ENCODE data around the gene SPAST.
"Not testable (repeated sequence)": the region's sequence is repeated elsewhere in the genome, so short reads cannot be mapped to it uniquely, and the experiment has no call there.

Gene SPAST

DNA sequence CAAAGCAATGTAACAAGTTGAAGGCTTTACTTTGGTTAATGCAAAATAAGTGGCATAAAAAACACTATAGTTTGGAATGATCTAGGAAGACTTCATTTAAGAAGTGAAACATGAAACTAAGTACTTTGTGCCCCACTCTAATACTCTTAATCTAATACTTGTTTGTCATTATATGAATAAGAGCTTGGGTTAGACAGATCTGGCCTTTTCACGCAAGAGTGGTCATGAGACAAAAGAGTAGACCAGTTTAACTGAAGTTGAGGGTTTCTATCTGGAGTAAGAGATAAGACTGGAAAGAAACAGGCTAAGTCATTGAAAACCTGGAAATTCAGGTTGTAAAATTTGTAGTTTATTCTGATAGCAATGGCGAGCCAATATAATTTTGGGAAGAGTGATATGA, 105.2 kb downstream of the SPAST start:
- H3K27me3 Mint-ChIP-seq (ENCODE audit: low read depth, poor library complexity), result no peaks in the 10 kb centered on the region
- TF ChIP-seq, protein P1, sequence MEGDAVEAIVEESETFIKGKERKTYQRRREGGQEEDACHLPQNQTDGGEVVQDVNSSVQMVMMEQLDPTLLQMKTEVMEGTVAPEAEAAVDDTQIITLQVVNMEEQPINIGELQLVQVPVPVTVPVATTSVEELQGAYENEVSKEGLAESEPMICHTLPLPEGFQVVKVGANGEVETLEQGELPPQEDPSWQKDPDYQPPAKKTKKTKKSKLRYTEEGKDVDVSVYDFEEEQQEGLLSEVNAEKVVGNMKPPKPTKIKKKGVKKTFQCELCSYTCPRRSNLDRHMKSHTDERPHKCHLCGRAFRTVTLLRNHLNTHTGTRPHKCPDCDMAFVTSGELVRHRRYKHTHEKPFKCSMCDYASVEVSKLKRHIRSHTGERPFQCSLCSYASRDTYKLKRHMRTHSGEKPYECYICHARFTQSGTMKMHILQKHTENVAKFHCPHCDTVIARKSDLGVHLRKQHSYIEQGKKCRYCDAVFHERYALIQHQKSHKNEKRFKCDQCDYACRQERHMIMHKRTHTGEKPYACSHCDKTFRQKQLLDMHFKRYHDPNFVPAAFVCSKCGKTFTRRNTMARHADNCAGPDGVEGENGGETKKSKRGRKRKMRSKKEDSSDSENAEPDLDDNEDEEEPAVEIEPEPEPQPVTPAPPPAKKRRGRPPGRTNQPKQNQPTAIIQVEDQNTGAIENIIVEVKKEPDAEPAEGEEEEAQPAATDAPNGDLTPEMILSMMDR (IDR thresholded peaks at IDR 0.05), result no peak
- peaks cover 31% of the 10 kb centered on the region for H3K36me3 Mint-ChIP-seq (ENCODE audit: low read depth)
- H3K27ac Mint-ChIP-seq, result no peak overlapping the region
- no peak for DNase-seq
- H3K4me1 Mint-ChIP-seq, result peaks cover 31% of the 10 kb centered on the region
- no peaks in the 10 kb centered on the region for H3K9me3 Mint-ChIP-seq
- H3K4me3 Mint-ChIP-seq, result no peak overlapping the region

DNA sequence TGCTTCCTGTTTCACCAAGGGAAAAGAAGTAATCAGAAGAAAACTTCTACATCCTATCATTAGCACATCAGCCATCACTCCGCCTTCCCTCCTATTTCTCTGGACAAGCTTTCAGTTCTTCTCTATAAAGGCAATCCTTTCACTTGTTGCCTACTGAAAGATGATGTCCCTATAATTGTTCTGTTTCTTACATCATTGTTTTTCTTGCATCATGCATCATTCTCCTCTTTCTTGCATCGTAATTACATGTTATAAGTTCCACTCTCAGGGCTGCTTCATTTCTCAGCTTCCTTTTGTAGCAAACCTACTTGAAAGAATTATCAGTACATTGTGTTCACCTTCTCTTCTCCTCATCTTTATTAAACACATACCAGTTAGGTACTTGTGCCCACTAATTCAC, 109.5 kb downstream of the SPAST start:
- H3K27me3 Mint-ChIP-seq (ENCODE audit: low read depth, poor library complexity), result no peaks in the 10 kb centered on the region
- TF ChIP-seq, protein P1 (IDR thresholded peaks at IDR 0.05), result no peak
- H3K36me3 Mint-ChIP-seq (ENCODE audit: low read depth), result peaks cover 47% of the 10 kb centered on the region
- peak overlapping the region; percentile 1 for H3K27ac Mint-ChIP-seq
- peaks cover under 1% of the 10 kb centered on the region for H3K4me1 Mint-ChIP-seq
- no peaks in the 10 kb centered on the region for H3K9me3 Mint-ChIP-seq
- H3K4me3 Mint-ChIP-seq, result no peak overlapping the region
- no peak for DNase-seq

DNA sequence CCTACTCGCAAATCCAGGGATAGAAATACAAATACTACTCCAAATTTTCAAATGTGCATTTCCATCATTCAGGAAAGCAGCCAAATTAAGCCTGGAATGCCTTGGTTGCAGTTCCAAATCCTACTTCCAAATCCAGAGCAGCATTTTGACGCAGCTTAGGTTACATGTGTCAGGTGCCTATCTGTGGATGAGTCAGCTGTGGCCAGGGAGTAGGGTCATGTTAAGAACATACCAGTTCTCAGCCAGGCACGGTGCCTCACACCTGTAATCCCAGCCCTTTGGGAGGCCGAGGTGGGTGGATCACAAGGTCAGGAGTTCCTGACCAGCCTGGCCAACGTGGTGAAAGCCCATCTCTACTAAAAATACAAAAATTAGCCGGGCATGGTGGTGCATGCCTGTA, 119.3 kb downstream of the SPAST start:
- no peaks in the 10 kb centered on the region for H3K4me1 Mint-ChIP-seq

DNA sequence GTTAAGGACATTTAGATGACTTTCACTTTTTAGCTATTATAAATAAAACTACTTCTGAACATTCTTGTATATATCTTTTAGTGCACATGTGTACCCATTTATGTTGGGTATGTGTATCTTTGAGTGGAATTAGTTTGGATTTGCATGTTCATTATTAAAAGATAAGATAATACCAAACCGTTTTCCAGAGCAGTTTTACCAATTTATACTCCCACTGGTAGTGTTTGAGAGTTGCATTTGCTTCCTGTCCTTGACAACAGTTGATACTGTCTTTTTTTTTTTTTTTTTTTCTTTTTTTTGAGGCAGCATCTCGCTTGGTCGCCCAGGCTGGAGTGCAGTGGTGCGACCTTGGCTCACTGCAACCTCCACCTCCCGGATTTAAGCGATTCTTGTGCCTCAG, 125.7 kb downstream of the SPAST start:
- TF ChIP-seq, protein P1 (IDR thresholded peaks at IDR 0.05), result no peak
- Mint-ChIP-seq H3K4me1 (no peaks in the 10 kb centered on the region), H3K4me3 (no peak overlapping the region), H3K27ac (no peak overlapping the region), H3K9me3 (no peaks in the 10 kb centered on the region), H3K36me3 (ENCODE audit: low read depth) (peaks cover 51% of the 10 kb centered on the region), H3K27me3 (ENCODE audit: low read depth, poor library complexity) (peaks cover 4% of the 10 kb centered on the region)
- no peak for DNase-seq

More for the DNA sequence above, 119.3 kb downstream of the SPAST start:
- Mint-ChIP-seq H3K4me3 (no peak overlapping the region), H3K9me3 (no peaks in the 10 kb centered on the region), H3K27ac (no peak overlapping the region), H3K27me3 (ENCODE audit: low read depth, poor library complexity) (peaks cover 4% of the 10 kb centered on the region), H3K36me3 (ENCODE audit: low read depth) (peaks cover 51% of the 10 kb centered on the region)
- TF ChIP-seq, protein P1 (IDR thresholded peaks at IDR 0.05), result no peak
- no peak for DNase-seq

DNA sequence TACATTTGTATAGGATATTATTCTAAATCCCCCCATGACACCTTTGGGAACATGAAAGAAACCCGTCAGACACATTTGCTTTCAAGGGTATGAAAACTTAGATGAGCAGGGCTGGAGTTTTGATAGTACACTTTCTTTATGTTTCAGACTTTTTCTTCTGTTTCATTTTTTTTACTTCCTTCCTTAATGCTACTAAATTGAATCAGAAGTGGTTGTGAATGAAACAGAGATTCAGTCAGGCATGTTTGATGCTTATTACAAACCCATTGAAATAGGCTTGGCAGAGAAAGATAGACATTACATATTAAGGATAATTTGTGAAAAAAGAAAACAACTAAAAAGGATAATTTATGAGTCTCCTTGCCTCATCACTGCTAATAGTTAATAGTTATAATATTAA, 129.1 kb downstream of the SPAST start:
- Mint-ChIP-seq H3K27me3 (ENCODE audit: low read depth, poor library complexity) (no peaks in the 10 kb centered on the region), H3K9me3 (no peaks in the 10 kb centered on the region), H3K4me3 (no peak overlapping the region), H3K27ac (no peak overlapping the region), H3K4me1 (no peaks in the 10 kb centered on the region), H3K36me3 (ENCODE audit: low read depth) (peaks cover 28% of the 10 kb centered on the region)
- no peak for DNase-seq
- TF ChIP-seq, protein P1 (IDR thresholded peaks at IDR 0.05), result no peak

DNA sequence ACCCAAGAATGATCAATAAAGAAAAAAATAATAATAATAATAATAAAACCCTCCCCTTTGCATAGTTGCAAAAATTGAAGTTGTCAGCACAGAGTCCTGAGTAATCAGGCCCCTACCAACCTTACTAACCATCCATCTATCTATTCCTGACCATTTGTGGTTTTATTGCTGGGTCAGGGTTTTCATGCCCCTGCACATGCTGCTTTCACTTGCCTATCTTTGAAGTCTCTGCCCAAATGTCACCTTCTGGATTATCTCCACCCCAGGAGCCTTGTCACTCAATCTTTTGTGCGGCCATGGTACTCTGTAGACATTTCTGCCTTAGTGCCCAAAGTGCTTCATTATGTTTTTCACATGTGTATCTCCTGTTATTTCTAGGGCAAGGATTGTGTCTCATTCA, 137.5 kb downstream of the SPAST start:
- Mint-ChIP-seq H3K9me3 (no peaks in the 10 kb centered on the region), H3K4me1 (peaks cover 10% of the 10 kb centered on the region), H3K27ac (peak overlapping the region; percentile 16), H3K36me3 (ENCODE audit: low read depth) (peaks cover 64% of the 10 kb centered on the region), H3K27me3 (ENCODE audit: low read depth, poor library complexity) (no peaks in the 10 kb centered on the region), H3K4me3 (no peak overlapping the region)
- no peak for DNase-seq
- TF ChIP-seq, protein P1 (IDR thresholded peaks at IDR 0.05), result no peak

DNA sequence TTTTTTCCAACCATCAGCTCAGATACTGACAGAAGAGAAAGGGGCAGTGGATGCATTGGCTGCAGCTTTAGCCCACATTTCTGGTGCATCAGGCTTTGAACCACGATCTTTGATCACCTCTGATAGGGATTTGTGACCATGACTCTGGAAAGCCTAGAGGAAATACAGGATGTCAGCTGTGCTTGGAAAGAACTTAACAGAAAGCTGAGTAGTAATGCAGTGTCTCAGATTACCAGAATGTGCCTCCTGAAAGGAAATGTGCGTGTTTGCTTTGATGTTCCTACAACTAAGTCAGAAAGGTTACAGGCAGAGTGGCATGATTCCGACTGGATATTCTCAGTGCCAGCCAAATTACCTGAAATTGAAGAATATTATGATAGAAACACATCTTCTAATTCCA, 140.1 kb downstream of the SPAST start:
- peaks cover 61% of the 10 kb centered on the region for H3K36me3 Mint-ChIP-seq (ENCODE audit: low read depth)
- not testable (repeated sequence) for H3K27me3 Mint-ChIP-seq (ENCODE audit: low read depth, poor library complexity); H3K27ac Mint-ChIP-seq; H3K4me3 Mint-ChIP-seq; H3K9me3 Mint-ChIP-seq; DNase-seq
- H3K4me1 Mint-ChIP-seq, result peaks cover 10% of the 10 kb centered on the region

Data from nephron progenitor cell (in vitro differentiated cells).